Gastroesophageal sphincter (tissue), 3 donors: ENCODE data around the gene FNDC3A.

ENCODE experiments used
- CTCF ChIP-seq, 4 experiments: fragments of 200-600 bp in 2 of 4; fragments of 450-650 bp in 2 of 4; sonication (generic) in 1 of 4; IDR thresholded peaks; one replicate each; pipeline ENCODE4 v1.5.1; 2017 to 2019; ENCODE audit warnings: antibody characterized with exemption in 4 of 4, mild to moderate bottlenecking in 2 of 4, moderate library complexity in 2 of 4
- POLR2A ChIP-seq, 2 donors: fragments of 450-650 bp; IDR thresholded peaks; one replicate each; pipeline ENCODE4 v1.6.1; 2017; ENCODE audit warnings: antibody characterized with exemption in 2 of 2, mild to moderate bottlenecking in 2 of 2, moderate library complexity in 1 of 2

- TF ChIP-seq CTCF (IDR thresholded peaks at IDR 0.05): no peak
- TF ChIP-seq POLR2A (IDR thresholded peaks at IDR 0.05): no peak
These were observed 87.8 kb downstream of the FNDC3A start for GRCh38 chr13:49063497-49063896.
